IMR-90 (cell line): ENCODE data around the gene YWHAG. TPM values are rescaled to one million over a fixed set of nuclear protein-coding genes. Genes with fewer than 3 reads are reported as not detected.
A peak's percentile ranks its signal among the peaks of the same experiment; 100 is the strongest.

Experiments used
- ATAC-seq: fragments of 200-7000 bp; cut with Tn5 transposase; 2 replicates; pipeline ENCODE4 v1.9.1; 2020; ENCODE audit warnings: low read depth, mild to moderate bottlenecking, moderate library complexity
- BruUV-seq: library from RNA; stranded (reverse); fragments of 400-500 nt; replicated peaks from 2 replicates; lab custom pipeline; 2021; lab: Mats Ljungman, UMichigan
- CTCF ChIA-PET: fragments of 300-600 bp; formaldehyde crosslinking; extraction: SDS; loops from one replicate; lab custom pipeline; 2021; ENCODE audit warnings: antibody characterized with exemption; lab: Yijun Ruan, JAX
- POLR2A ChIA-PET: fragments of 300-600 bp; sonication (Branson Sonifier 250); formaldehyde crosslinking; loops from one replicate; lab custom pipeline; 2022; ENCODE audit warnings: antibody characterized with exemption; ENCODE audit not compliant: unreplicated experiment; lab: Charles Lee
- DNase-seq: peaks from one replicate; pipeline ENCODE4 v3.0.0; 2013
- H2AFZ ChIP-seq: replicated peaks from 2 replicates; pipeline ENCODE3; 2013; ENCODE audit warnings: low read length, mild to moderate bottlenecking; ENCODE audit not compliant: poor library complexity
- H2AK5ac ChIP-seq: 2 replicates; pipeline ENCODE4 v1.6.1; 2013; ENCODE audit warnings: low read depth, low read length, inconsistent platforms
- H2AK9ac ChIP-seq: replicated peaks from 2 replicates; pipeline ENCODE3; 2013; ENCODE audit warnings: mild to moderate bottlenecking, low read depth, low read length, moderate library complexity; ENCODE audit not compliant: poor library complexity
- H2BK120ac ChIP-seq: 2 replicates; pipeline ENCODE4 v1.6.1; 2013; ENCODE audit warnings: low read depth, low read length, inconsistent platforms
- H2BK15ac ChIP-seq: 3 replicates; pipeline ENCODE4 v1.6.1; 2013; ENCODE audit warnings: low read depth, low read length, inconsistent platforms
- H2BK20ac ChIP-seq: 2 replicates; pipeline ENCODE4 v1.6.1; 2013; ENCODE audit warnings: low read depth, mild to moderate bottlenecking, inconsistent platforms, low read length, moderate library complexity
- H2BK5ac ChIP-seq: 2 replicates; pipeline ENCODE4 v1.6.1; 2013; ENCODE audit warnings: mild to moderate bottlenecking, low read depth, low read length, inconsistent platforms; ENCODE audit not compliant: poor library complexity, severe bottlenecking
- H3K14ac ChIP-seq: replicated peaks from 2 replicates; pipeline ENCODE4 v1.6.1; 2013; ENCODE audit warnings: low read depth, low read length, inconsistent platforms
- H3K18ac ChIP-seq: 2 replicates; pipeline ENCODE4 v1.6.1; 2013; ENCODE audit warnings: low read depth, low read length, control low read depth
- H3K23ac ChIP-seq: 2 replicates; pipeline ENCODE4 v1.6.1; 2013; ENCODE audit warnings: low read depth, low read length, inconsistent platforms
- H3K27ac ChIP-seq: 2 replicates; pipeline ENCODE4 v1.5.1; 2013; ENCODE audit warnings: mild to moderate bottlenecking, control low read depth, low read length; ENCODE audit not compliant: insufficient read depth
- H3K27me3 ChIP-seq: 2 replicates; pipeline ENCODE4 v1.6.1; 2013; ENCODE audit warnings: low read length; ENCODE audit not compliant: control insufficient read depth, insufficient read depth
- H3K36me3 ChIP-seq: 2 replicates; pipeline ENCODE4 v1.6.1; 2013; ENCODE audit warnings: low read length, mixed read lengths; ENCODE audit not compliant: control insufficient read depth, insufficient read depth
- H3K4ac ChIP-seq: 2 replicates; pipeline ENCODE4 v1.6.1; 2013; ENCODE audit warnings: low read depth, low read length, inconsistent platforms
- H3K4me1 ChIP-seq: 2 replicates; pipeline ENCODE4 v1.6.1; 2013; ENCODE audit warnings: low read length, mixed read lengths; ENCODE audit not compliant: control insufficient read depth, insufficient read depth
- H3K4me2 ChIP-seq: 2 replicates; pipeline ENCODE4 v1.6.1; 2013; ENCODE audit warnings: low read depth, mild to moderate bottlenecking, control low read depth, low read length, moderate library complexity
- H3K4me3 ChIP-seq: 2 replicates; pipeline ENCODE4 v1.5.1; 2013; ENCODE audit warnings: low read depth, mild to moderate bottlenecking, control low read depth, low read length, moderate library complexity; ENCODE audit not compliant: insufficient read depth
- H3K56ac ChIP-seq: 2 replicates; pipeline ENCODE4 v1.6.1; 2013; ENCODE audit warnings: low read length, inconsistent platforms; ENCODE audit not compliant: insufficient read depth; ENCODE audit errors: extremely low read depth
- H3K79me1 ChIP-seq, 2 experiments: 2 replicates each; pipeline ENCODE4 v1.6.1; 2013; ENCODE audit warnings: low read length in 2 of 2, inconsistent platforms in 1 of 2, low read depth in 1 of 2
- H3K9ac ChIP-seq: 2 replicates; pipeline ENCODE4 v1.6.1; 2013; ENCODE audit warnings: low read depth, low read length, control low read depth
- H3K9me1 ChIP-seq: 2 replicates; pipeline ENCODE4 v1.6.1; 2013; ENCODE audit warnings: low read length, inconsistent platforms; ENCODE audit not compliant: insufficient read depth
- H3K9me3 ChIP-seq: 2 replicates; pipeline ENCODE4 v1.6.1; 2013; ENCODE audit warnings: low read length; ENCODE audit not compliant: control insufficient read depth, insufficient read depth
- H4K20me1 ChIP-seq: 2 replicates; pipeline ENCODE4 v1.6.1; 2013; ENCODE audit warnings: low read length, inconsistent platforms; ENCODE audit not compliant: insufficient read depth
- H4K5ac ChIP-seq: 2 replicates; pipeline ENCODE4 v1.6.1; 2013; ENCODE audit warnings: mild to moderate bottlenecking, low read depth, low read length, control low read depth
- H4K8ac ChIP-seq, 2 experiments: 2 replicates each; pipeline ENCODE4 v1.6.1; 2013; ENCODE audit warnings: low read depth in 2 of 2, low read length in 2 of 2, control low read depth in 1 of 2, inconsistent platforms in 1 of 2
- H4K91ac ChIP-seq: 2 replicates; pipeline ENCODE4 v1.6.1; 2013; ENCODE audit warnings: low read depth, low read length, inconsistent platforms; ENCODE audit not compliant: insufficient read depth
- BHLHE40 ChIP-seq: fragments of 150-350 bp; IDR thresholded peaks from 2 replicates; pipeline ENCODE4 v1.6.1; 2016; ENCODE audit warnings: mild to moderate bottlenecking, low read depth, low read length
- CEBPB ChIP-seq: IDR thresholded peaks from 2 replicates; pipeline ENCODE4 v1.6.1; 2012; ENCODE audit warnings: low read depth, low read length, improper control_type of control experiment
- CHD1 ChIP-seq: IDR thresholded peaks from 2 replicates; pipeline ENCODE4 v1.6.1; 2012; ENCODE audit warnings: low read depth, low read length, improper control_type of control experiment
- FOS ChIP-seq: fragments of 150-350 bp; IDR thresholded peaks from 2 replicates; pipeline ENCODE4 v1.6.1; 2016; ENCODE audit warnings: low read depth, low read length
- MAFK ChIP-seq: IDR thresholded peaks from 2 replicates; pipeline ENCODE4 v1.6.1; 2012; ENCODE audit warnings: low read depth, low read length, improper control_type of control experiment
- MAZ ChIP-seq: IDR thresholded peaks from 2 replicates; pipeline ENCODE4 v1.6.1; 2012; ENCODE audit warnings: low read depth, mild to moderate bottlenecking, low read length, improper control_type of control experiment, moderate library complexity, borderline replicate concordance
- MXI1 ChIP-seq: IDR thresholded peaks from 2 replicates; pipeline ENCODE4 v1.6.1; 2012; ENCODE audit warnings: low read depth, mild to moderate bottlenecking, low read length, moderate library complexity, borderline replicate concordance
- POLR2A ChIP-seq: IDR thresholded peaks from 2 replicates; pipeline ENCODE4 v1.6.1; 2012; ENCODE audit warnings: mild to moderate bottlenecking, low read depth, low read length
- RCOR1 ChIP-seq: IDR thresholded peaks from 2 replicates; pipeline ENCODE4 v1.6.1; 2012; ENCODE audit warnings: mild to moderate bottlenecking, low read length, improper control_type of control experiment; ENCODE audit not compliant: insufficient replicate concordance
- SMC3 ChIP-seq: fragments of 150-350 bp; IDR thresholded peaks from 2 replicates; pipeline ENCODE4 v1.6.1; 2016; ENCODE audit warnings: low read depth, mild to moderate bottlenecking, antibody characterized with exemption, low read length, moderate library complexity
- WGBS, 2 experiments: methylation state at CpG; one replicate each; pipeline versions ENCODE4 v1.1.5 to v1.1.7; 2013; ENCODE audit warnings: missing lambda C conversion rate in 2 of 2; ENCODE audit not compliant: insufficient read length in 1 of 2; ENCODE audit errors: extremely low coverage in 2 of 2; 5-methylcytosine and 5-hydroxymethylcytosine counted together
- dilution Hi-C: fragments of 300-500 bp; cut with HindIII; formaldehyde crosslinking; loops from one replicate; pipeline ENCODE4 v1.14.3; 2018; ENCODE audit warnings: low sequenced_read_pairs; ENCODE audit not compliant: unreplicated experiment
- in situ Hi-C: fragments of 300-500 bp; cut with MboI; formaldehyde crosslinking; loops from 3 replicates; pipeline ENCODE4 v1.14.3; 2019; ENCODE audit warnings: low sequenced_read_pairs, inconsistent platforms, mixed read lengths
- intact Hi-C: fragments of 100-400 bp; cut with micrococcal nuclease; formaldehyde crosslinking; loops from 2 replicates; pipeline ENCODE4 v1.10.0; 2022
- polyA plus RNA-seq, 3 experiments: library from polyadenylated mRNA; depleted of rRNA; stranded (reverse); fragments of >200 nt; gene quantifications; 2 replicates each; pipeline ENCODE4 v1.2.3, GENCODE V29; 2012; ENCODE audit warnings: low replicate concordance in 1 of 3
- total RNA-seq: library from RNA; depleted of rRNA; stranded (reverse); fragments of >200 nt; gene quantifications from 2 replicates; pipeline ENCODE4 v1.2.3, GENCODE V29; 2012
- TF ChIP-seq, protein P1 (sequence below): fragments of 150-350 bp; IDR thresholded peaks from 2 replicates; pipeline ENCODE4 v1.6.1; 2016; ENCODE audit warnings: low read depth, mild to moderate bottlenecking, low read length, moderate library complexity, borderline replicate concordance

The YWHAG gene
- total and polyA plus RNA-seq, 2 of the 4 experiments (the other 2 are of a cell fraction), result 40.1 to 64.9 TPM

DNA sequence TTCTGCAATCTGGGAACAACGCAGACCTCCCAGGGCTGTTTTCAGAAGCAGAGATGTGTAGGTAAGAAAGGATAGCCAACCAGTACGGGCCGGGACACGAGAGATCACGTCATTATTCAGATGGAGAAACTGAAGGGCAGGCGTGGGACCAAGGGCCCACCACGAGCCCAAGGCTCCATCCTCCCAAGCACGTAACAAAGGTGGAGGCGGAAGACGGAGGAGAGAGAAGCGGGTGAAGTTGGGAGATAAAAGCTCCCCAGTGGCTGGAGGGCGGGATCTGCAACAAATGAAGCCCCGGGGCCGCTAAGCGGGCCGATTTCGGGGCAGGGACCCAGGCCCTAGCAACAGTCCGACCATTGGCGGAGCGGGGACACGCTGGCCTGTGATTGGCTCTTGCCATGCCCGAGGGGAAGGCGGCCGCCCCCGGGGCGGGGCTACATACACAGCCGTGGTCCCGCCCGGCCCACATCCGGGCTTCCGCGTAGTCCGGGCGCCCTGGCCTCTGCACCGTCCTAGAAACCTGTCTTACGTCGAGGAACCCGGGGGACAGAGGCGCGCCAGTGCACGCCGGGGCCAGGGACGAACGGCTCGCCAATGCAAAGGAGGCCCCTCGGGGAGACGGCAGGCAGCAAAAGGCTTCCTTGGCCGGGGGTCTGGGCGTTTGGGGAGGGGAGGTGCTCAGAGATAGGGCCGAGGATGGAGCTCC, 40.9 kb downstream of the YWHAG start (continued):
- no peak for TF ChIP-seq BHLHE40
- peak; percentile 44; the same call in 1 of the 2 replicates for TF ChIP-seq POLR2A
- TF ChIP-seq MXI1, result peak; percentile 52; the same call in 1 of the 2 replicates

DNA sequence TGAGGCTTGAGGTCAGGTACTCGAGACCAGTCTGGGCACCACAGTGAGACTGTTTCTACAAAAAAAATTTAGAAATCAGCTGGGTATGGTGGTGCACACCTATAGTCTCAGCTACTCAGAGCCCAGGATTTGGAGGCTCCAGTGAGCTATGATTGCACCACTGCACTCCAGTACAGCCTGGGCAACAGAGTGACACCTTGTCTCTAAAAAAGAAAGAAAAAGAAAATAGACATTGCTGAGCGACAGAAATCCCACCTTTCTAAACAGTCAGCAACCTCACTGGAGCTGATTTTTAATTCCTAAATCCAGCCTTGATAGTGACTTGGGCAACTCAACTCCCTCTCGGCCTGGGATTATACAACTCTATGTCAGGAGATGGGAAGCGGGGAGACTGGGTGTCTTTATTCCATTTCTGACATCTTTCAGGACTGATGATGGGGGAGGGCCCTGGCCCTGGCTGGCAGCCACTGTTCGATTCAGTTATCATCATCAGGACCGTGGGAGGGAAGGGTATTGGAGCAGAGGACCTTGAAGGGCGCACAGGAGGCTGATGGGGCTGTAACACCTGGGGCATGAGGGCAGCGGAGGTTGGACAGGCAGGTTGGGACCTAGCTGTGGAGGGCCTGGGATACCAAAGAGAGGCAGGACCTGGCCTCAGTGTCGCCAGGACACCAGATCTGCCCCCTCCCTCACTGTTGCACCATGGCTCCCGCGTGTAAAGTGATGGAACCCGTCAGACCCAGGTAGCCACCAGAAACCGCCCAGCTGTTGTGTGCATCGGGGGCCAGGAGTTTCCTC, 41.6 kb downstream of the YWHAG start:
- 60% methylated on average over 2 of the region's 14 CpGs; no CpG with 5 or more reads in 1 of the 2 experiments for WGBS, 2 experiments
- BruUV-seq, result no TSS peak
- ATAC-seq (no peak), DNase-seq (no peak)
- H3K36me3 ChIP-seq, result 0 out of 2 replicates have a peak, but pooled peaks cover 5% of the 10 kb centered on the region
- in situ Hi-C loops (no loop called here), intact Hi-C loops (loop anchor here (5.0 kb wide), 1 partner anchor 40 kb away; the partner anchor contains the start of gene YWHAG), dilution Hi-C loops (no loop called here)
- H3K27me3 ChIP-seq, result no peaks in the 10 kb centered on the region
- H2BK120ac ChIP-seq, result peak overlapping the region; percentile 82
- POLR2A ChIA-PET, result interaction anchor here (0.6 kb wide), 1 partner anchor 47 kb away, joined by 5 read pairs; no protein-coding TSS in a partner anchor
- peak overlapping the region; percentile 95 for H2AFZ ChIP-seq
- H2BK5ac ChIP-seq, result peak overlapping the region; percentile 76
- peak overlapping the region; percentile 77 for H4K91ac ChIP-seq
- H3K27ac ChIP-seq, result peak overlapping the region; percentile 81
- TF ChIP-seq RCOR1 (no peak), MAZ (no peak; the same call in 1 of the 2 replicates), SMC3 (no peak), CEBPB (no peak), BHLHE40 (no peak), FOS (no peak), MAFK (no peak), POLR2A (no peak), CHD1 (no peak)
- TF ChIP-seq, protein P1, sequence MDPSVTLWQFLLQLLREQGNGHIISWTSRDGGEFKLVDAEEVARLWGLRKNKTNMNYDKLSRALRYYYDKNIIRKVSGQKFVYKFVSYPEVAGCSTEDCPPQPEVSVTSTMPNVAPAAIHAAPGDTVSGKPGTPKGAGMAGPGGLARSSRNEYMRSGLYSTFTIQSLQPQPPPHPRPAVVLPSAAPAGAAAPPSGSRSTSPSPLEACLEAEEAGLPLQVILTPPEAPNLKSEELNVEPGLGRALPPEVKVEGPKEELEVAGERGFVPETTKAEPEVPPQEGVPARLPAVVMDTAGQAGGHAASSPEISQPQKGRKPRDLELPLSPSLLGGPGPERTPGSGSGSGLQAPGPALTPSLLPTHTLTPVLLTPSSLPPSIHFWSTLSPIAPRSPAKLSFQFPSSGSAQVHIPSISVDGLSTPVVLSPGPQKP, result no peak
- H3K56ac ChIP-seq, result peak overlapping the region; percentile 69; the same call in 1 of the 2 replicates
- peaks cover 10 to 35% of the 10 kb centered on the region in 2 experiments for H3K79me1 ChIP-seq
- peak overlapping the region; percentile 87 for H3K4me2 ChIP-seq
- no peaks in the 10 kb centered on the region for H3K9me3 ChIP-seq
- H3K4me1 ChIP-seq, result peaks cover 8% of the 10 kb centered on the region
- H2BK15ac ChIP-seq, result peak overlapping the region; percentile 21; the same call in 1 of the 3 replicates
- H3K18ac ChIP-seq, result peak overlapping the region; percentile 26
- peak overlapping the region; percentile 68 for H3K23ac ChIP-seq
- peak overlapping the region; percentile 73 for H3K9ac ChIP-seq
- CTCF ChIA-PET, result interaction anchor here (1.0 kb wide), 2 partner anchors 10 to 139 kb away, joined by 5 read pairs; no protein-coding TSS in a partner anchor
- peak overlapping the region; percentile 63 to 98 for H4K8ac ChIP-seq
- peak overlapping the region; percentile 98 for H2AK9ac ChIP-seq
- peak overlapping the region; percentile 50 for H2BK20ac ChIP-seq
- peak overlapping the region; percentile 97 for H2AK5ac ChIP-seq
- peak overlapping the region; percentile 98 for H3K4ac ChIP-seq
- peak overlapping the region; percentile 95 for H3K14ac ChIP-seq
- H3K4me3 ChIP-seq, result peak overlapping the region; percentile 44
- H4K5ac ChIP-seq, result peak overlapping the region; percentile 86
- H4K20me1 ChIP-seq, result peaks cover 8% of the 10 kb centered on the region
- H3K9me1 ChIP-seq, result peaks cover 5% of the 10 kb centered on the region; the same call in 1 of the 2 replicates
